HFFc6 (cell line): ENCODE measurements around the gene HSBP1. TPM values are rescaled to one million over a fixed set of nuclear protein-coding genes. Genes with fewer than 3 reads are reported as not detected.

Experiments used
- DNase-seq: peaks from one replicate; pipeline ENCODE4 v3.0.0-alpha.2; 2018
- H3K27ac Mint-ChIP-seq: 2 replicates; pipeline ENCODE4 v1.8.0; 2020; ENCODE audit warnings: mild to moderate bottlenecking, mixed read lengths
- H3K27me3 Mint-ChIP-seq: 2 replicates; pipeline ENCODE4 v1.8.0; 2021; ENCODE audit warnings: mild to moderate bottlenecking, moderate library complexity, mixed read lengths; ENCODE audit not compliant: insufficient read depth
- H3K36me3 Mint-ChIP-seq: 2 replicates; pipeline ENCODE4 v1.8.0; 2021; ENCODE audit warnings: low read depth, mixed read lengths
- H3K4me1 Mint-ChIP-seq: 2 replicates; pipeline ENCODE4 v1.8.0; 2020; ENCODE audit warnings: low read depth, mixed read lengths
- H3K4me3 Mint-ChIP-seq: 2 replicates; pipeline ENCODE4 v1.8.0; 2020; ENCODE audit warnings: mild to moderate bottlenecking, moderate library complexity, mixed read lengths
- H3K9me3 Mint-ChIP-seq: 2 replicates; pipeline ENCODE4 v1.8.0; 2020; ENCODE audit warnings: mild to moderate bottlenecking, mixed read lengths
- total RNA-seq, 6 experiments: library from RNA; stranded (reverse); fragmentation: NEBNext Ultra II Directional; extraction: Animal tissue kit (Norgen Biotek cat#: 25700); gene quantifications; 2 replicates in 1 of 6; 3 replicates in 5 of 6; pipeline ENCODE4 v1.2.3, GENCODE V29; 2021
- TF ChIP-seq, protein P1 (sequence below): fragments of 200-600 bp; sonication (generic); IDR thresholded peaks from 2 replicates; pipeline ENCODE4 v1.5.0; 2021; ENCODE audit warnings: antibody characterized with exemption, mild to moderate bottlenecking

HSBP1 gene
- total RNA-seq, 6 experiments from 2014 or later, result 138 to 174 (median 161) TPM

DNA sequence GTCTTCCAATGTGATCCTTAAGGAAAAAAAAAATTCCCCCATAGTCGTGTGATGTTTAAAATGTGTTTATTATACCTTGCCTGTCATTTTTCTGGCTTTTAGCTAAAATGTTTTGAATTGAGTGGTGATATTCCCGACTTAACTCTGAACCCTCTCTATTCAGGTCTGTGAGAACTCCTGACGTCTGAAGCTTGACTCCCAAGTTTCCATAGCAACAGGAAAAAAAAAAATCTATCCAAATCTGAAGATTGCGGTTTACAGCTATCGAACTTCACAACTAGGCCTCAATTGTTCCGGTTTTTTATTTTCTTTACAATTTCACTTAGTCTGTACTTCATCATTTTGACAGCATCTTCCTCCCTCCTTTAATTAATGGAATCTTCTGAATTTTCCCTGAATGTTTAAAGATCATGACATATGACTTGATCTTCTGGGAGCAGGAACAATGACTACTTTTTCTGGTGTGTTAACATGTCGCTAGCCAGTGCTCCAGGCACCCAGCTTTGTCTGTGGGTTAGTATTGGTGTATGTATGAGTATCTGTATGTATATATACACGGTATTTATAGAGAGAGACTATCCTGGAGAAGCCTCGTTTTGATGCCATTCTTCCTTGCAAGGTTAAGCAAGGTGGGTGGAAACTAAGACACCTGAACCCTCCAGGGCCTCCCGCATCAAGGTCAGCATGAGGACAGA is 12.8 kb upstream of the HSBP1 start:
- Mint-ChIP-seq H3K27me3 (peaks cover 5% of the 10 kb centered on the region), H3K27ac (no peak overlapping the region), H3K36me3 (no peaks in the 10 kb centered on the region), H3K4me1 (no peaks in the 10 kb centered on the region), H3K4me3 (no peak overlapping the region), H3K9me3 (peaks cover 7% of the 10 kb centered on the region; the same call in 1 of the 2 replicates)
- no peak for DNase-seq
- TF ChIP-seq, protein P1, sequence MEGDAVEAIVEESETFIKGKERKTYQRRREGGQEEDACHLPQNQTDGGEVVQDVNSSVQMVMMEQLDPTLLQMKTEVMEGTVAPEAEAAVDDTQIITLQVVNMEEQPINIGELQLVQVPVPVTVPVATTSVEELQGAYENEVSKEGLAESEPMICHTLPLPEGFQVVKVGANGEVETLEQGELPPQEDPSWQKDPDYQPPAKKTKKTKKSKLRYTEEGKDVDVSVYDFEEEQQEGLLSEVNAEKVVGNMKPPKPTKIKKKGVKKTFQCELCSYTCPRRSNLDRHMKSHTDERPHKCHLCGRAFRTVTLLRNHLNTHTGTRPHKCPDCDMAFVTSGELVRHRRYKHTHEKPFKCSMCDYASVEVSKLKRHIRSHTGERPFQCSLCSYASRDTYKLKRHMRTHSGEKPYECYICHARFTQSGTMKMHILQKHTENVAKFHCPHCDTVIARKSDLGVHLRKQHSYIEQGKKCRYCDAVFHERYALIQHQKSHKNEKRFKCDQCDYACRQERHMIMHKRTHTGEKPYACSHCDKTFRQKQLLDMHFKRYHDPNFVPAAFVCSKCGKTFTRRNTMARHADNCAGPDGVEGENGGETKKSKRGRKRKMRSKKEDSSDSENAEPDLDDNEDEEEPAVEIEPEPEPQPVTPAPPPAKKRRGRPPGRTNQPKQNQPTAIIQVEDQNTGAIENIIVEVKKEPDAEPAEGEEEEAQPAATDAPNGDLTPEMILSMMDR, result no peak

DNA sequence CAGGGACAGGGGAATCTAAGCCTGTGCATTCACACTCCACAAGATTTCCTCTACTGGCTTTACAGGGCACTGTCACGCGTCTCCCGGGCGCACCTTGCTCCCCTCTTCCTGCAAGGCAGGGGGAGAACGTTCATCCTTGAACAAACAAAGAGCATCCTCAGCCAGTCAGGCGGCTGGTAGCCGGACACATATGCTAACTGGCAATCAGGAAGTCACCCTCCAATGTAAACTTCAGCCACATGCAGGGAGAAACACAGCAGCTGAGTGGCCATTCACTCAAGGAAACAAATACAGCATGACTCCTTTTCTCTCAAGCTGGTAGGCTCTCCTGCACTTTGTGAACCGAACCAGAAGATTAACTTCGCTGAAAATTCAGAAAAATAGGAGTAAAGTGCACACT is 10.8 kb upstream of the HSBP1 start:
- H3K9me3 Mint-ChIP-seq, result peaks cover 7% of the 10 kb centered on the region; the same call in 1 of the 2 replicates
- peaks cover 1% of the 10 kb centered on the region for H3K4me1 Mint-ChIP-seq
- no peak overlapping the region for H3K27ac Mint-ChIP-seq
- no peak for DNase-seq
- H3K36me3 Mint-ChIP-seq, result no peaks in the 10 kb centered on the region
- no peak overlapping the region for H3K4me3 Mint-ChIP-seq
- peaks cover 8% of the 10 kb centered on the region for H3K27me3 Mint-ChIP-seq
- TF ChIP-seq, protein P1, result no peak

DNA sequence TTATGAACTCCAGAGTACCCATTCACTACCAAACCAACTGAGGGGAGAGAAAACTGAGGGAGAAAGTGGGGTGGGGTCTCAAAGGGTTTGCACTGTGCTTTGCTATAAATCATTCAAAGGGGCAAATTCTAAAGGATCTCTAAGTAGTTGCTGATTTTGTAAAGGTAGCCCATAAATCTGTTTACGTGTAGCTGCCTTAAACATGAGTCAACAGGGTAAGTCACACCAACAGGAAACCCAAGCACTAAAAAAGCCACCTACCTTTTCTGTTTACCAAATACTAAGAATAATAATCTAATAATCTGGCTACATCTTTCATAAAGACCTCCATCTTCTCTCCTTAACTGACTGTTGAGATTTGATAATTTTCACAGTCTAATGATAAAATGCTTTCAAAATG is 8.4 kb upstream of the HSBP1 start:
- Mint-ChIP-seq H3K4me1 (peaks cover 11% of the 10 kb centered on the region), H3K36me3 (no peaks in the 10 kb centered on the region), H3K4me3 (no peak overlapping the region), H3K27me3 (peaks cover 6% of the 10 kb centered on the region), H3K27ac (no peak overlapping the region), H3K9me3 (no peaks in the 10 kb centered on the region)
- no peak for DNase-seq
- TF ChIP-seq, protein P1, result no peak

DNA sequence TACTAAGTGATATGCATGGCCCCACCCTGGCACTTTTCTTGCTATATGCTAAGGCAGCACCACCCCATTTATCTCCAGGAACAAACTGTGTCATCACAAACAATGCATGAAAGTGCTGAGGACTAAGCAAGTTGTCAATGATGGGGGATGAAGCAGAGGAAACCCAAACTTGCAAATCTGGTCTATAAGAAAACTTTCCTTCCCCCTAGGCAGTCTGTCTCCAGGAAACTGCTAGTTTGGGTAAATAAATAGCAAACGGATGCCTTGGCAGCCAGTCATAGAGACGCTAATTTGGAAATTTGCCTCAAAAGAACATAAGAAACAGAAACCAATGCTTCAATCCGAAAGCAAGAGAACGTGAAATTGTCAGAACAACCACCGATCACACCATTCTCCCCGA is 5.6 kb upstream of the HSBP1 start:
- Mint-ChIP-seq H3K4me3 (peak overlapping the region; percentile 78), H3K27ac (peak overlapping the region; percentile 84), H3K36me3 (no peaks in the 10 kb centered on the region)

DNA sequence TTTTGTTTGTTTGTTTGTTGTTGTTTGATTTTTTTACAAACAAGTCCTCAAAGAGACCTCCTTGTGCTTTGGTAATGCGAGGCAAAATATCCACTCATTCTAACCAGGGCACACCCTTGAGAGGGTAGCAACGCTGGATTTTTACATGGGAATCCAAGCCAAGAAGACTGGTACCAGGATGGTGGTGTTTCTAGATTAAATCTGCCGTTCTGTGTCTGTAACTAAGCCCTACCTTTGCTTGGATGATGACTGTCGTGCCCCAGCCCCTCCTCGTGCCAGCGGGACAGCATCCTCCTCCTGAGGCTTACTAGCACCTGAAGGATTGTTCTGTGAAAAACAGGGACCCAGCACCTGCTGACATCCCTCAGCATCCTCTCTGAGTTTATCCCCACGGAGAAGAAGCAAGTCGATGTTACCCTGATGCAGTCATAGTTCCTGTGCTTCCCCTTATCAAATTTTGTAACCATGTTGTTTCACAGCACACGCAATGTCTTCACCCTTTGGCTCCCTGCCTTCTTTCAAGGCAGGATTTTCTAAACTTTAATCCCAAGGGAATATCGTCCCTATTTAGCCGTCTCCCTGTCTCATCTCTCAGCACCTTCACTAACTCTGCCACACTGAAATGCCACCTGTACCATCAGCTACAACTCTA is 5.1 kb upstream of the HSBP1 start:
- H3K4me1 Mint-ChIP-seq, result peaks cover 11% of the 10 kb centered on the region
- no peaks in the 10 kb centered on the region for H3K9me3 Mint-ChIP-seq
- TF ChIP-seq, protein P1, result no peak
- peak overlapping the region; percentile 78 for H3K4me3 Mint-ChIP-seq
- H3K36me3 Mint-ChIP-seq, result no peaks in the 10 kb centered on the region
- no peak for DNase-seq
- peaks cover 10% of the 10 kb centered on the region for H3K27me3 Mint-ChIP-seq
- H3K27ac Mint-ChIP-seq, result peak overlapping the region; percentile 84

More for the DNA sequence above, 5.6 kb upstream of the HSBP1 start:
- DNase-seq, result peak; percentile 85
- Mint-ChIP-seq H3K27me3 (peaks cover 10% of the 10 kb centered on the region), H3K9me3 (no peaks in the 10 kb centered on the region), H3K4me1 (peaks cover 11% of the 10 kb centered on the region)
- TF ChIP-seq, protein P1, result no peak
